ENCODE data around the gene ATP2A1. TPM values are rescaled to one million over a fixed set of nuclear protein-coding genes. Genes with fewer than 3 reads are reported as not detected.

ATP2A1 gene
- total RNA-seq (ENCODE audit: insufficient read depth, low replicate concordance) = 0.24 TPM

GRCh38 chr16:28878083-28878926 is at the start of gene ATP2A1:
Gene ATP2A1 (plus strand): TSS chr16:28878488. CDS start chr16:28878672, 184 bp downstream.
- no peak for DNase-seq (ENCODE audit: low spot score)

GRCh38 chr16:28829747-28830146 is 48.5 kb upstream of the ATP2A1 start:
- no peak for DNase-seq (ENCODE audit: low spot score)

GRCh38 chr16:28830531-28830930 is 47.8 kb upstream of the ATP2A1 start:
- no peak for DNase-seq (ENCODE audit: low spot score)

- DNase-seq (ENCODE audit: low spot score) = no peak
Observed at GRCh38 chr16:28834349-28834748, 43.9 kb upstream of the ATP2A1 start.

- no peak for DNase-seq (ENCODE audit: low spot score)
Observed at GRCh38 chr16:28834873-28835863, 43.1 kb upstream of the ATP2A1 start.

GRCh38 chr16:28835864-28836760 is 42.2 kb upstream of the ATP2A1 start:
- no peak for DNase-seq (ENCODE audit: low spot score)

- DNase-seq (ENCODE audit: low spot score) = no peak
Observed at GRCh38 chr16:28836761-28837064, 41.6 kb upstream of the ATP2A1 start.

- no peak for DNase-seq (ENCODE audit: low spot score)
Observed at GRCh38 chr16:28837672-28838557, 40.4 kb upstream of the ATP2A1 start.

- DNase-seq (ENCODE audit: low spot score) = no peak
Observed at GRCh38 chr16:28838558-28838918, 39.8 kb upstream of the ATP2A1 start.

- no peak for DNase-seq (ENCODE audit: low spot score)
Observed at GRCh38 chr16:28839004-28839639, 39.2 kb upstream of the ATP2A1 start.

- DNase-seq (ENCODE audit: low spot score) = no peak
Observed at GRCh38 chr16:28839899-28840298, 38.4 kb upstream of the ATP2A1 start.

GRCh38 chr16:28842696-28843095 is 35.6 kb upstream of the ATP2A1 start:
- no peak for DNase-seq (ENCODE audit: low spot score)

- DNase-seq (ENCODE audit: low spot score) = no peak
Observed at GRCh38 chr16:28843766-28844165, 34.5 kb upstream of the ATP2A1 start.

GRCh38 chr16:28844226-28844885 is 33.9 kb upstream of the ATP2A1 start:
- DNase-seq (ENCODE audit: low spot score) = no peak

GRCh38 chr16:28845293-28845692 is 33.0 kb upstream of the ATP2A1 start:
- no peak for DNase-seq (ENCODE audit: low spot score)

- DNase-seq (ENCODE audit: low spot score) = no peak
Observed at GRCh38 chr16:28845761-28846079, 32.6 kb upstream of the ATP2A1 start.

GRCh38 chr16:28846080-28846932 is 32.0 kb upstream of the ATP2A1 start, which contains the start of gene TUFM:
Gene TUFM (minus strand): TSS chr16:28846348. CDS start chr16:28846269, 79 bp downstream.
- peak; percentile 99 for DNase-seq (ENCODE audit: low spot score)

- DNase-seq (ENCODE audit: low spot score) = no peak
Observed at GRCh38 chr16:28846933-28847273, 31.4 kb upstream of the ATP2A1 start.

- no peak for DNase-seq (ENCODE audit: low spot score)
Observed at GRCh38 chr16:28858421-28858820, 19.9 kb upstream of the ATP2A1 start.

All from umbilical cord (tissue), 2 donors.